PC-3 (cell line): ENCODE measurements around the gene CYP4F22.

ENCODE experiments used
- EZH2 ChIP-seq: fragments of 300-600 bp; sonication (generic); IDR thresholded peaks from one replicate; pipeline ENCODE4 v1.6.1; 2017; ENCODE audit warnings: antibody characterized with exemption, mild to moderate bottlenecking, low read length; ENCODE audit not compliant: unreplicated experiment
- EZH2phosphoT487 ChIP-seq: fragments of 300-600 bp; sonication (generic); IDR thresholded peaks from 2 replicates; pipeline ENCODE4 v1.6.1; 2018; ENCODE audit warnings: mild to moderate bottlenecking, antibody characterized with exemption, low read length, borderline replicate concordance
- TF ChIP-seq, protein P1 (sequence below): fragments of 300-600 bp; sonication (generic); conservative IDR thresholded peaks from 2 replicates; pipeline ENCODE4 v1.5.1; 2017; ENCODE audit warnings: antibody characterized with exemption, low read depth, mild to moderate bottlenecking, low read length

DNA sequence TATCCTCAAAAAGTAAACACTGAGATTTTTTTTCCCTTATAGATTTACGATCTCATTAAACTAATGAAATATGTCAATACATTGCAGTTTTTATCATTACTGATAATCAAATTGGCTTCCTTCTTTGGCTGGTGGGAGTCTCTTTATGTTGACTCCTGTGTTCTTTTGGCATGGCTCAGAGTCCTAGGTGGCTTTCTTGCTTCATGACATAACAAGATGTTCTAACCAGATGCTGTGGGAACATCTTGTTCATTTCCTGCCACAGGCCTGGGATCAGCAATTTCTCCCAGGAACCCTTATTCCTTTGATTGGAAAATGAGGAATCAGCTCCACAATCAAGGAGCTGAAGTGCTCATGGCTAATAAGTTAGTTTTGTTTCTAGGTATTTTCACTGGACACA lies 13.2 kb upstream of the CYP4F22 start:
- TF ChIP-seq, protein P1, sequence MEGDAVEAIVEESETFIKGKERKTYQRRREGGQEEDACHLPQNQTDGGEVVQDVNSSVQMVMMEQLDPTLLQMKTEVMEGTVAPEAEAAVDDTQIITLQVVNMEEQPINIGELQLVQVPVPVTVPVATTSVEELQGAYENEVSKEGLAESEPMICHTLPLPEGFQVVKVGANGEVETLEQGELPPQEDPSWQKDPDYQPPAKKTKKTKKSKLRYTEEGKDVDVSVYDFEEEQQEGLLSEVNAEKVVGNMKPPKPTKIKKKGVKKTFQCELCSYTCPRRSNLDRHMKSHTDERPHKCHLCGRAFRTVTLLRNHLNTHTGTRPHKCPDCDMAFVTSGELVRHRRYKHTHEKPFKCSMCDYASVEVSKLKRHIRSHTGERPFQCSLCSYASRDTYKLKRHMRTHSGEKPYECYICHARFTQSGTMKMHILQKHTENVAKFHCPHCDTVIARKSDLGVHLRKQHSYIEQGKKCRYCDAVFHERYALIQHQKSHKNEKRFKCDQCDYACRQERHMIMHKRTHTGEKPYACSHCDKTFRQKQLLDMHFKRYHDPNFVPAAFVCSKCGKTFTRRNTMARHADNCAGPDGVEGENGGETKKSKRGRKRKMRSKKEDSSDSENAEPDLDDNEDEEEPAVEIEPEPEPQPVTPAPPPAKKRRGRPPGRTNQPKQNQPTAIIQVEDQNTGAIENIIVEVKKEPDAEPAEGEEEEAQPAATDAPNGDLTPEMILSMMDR, result no peak
- no peak for TF ChIP-seq EZH2
- no peak for TF ChIP-seq EZH2phosphoT487
